ENCODE measurements around the gene LRRC55.

GRCh38 chr11:57134284-57134683 lies 47.5 kb upstream of the LRRC55 start:
- TF ChIP-seq CTCF (IDR thresholded peaks at IDR 0.05; ENCODE audit: low read length) (no peak), EZH2 (optimal IDR thresholded peaks at IDR 0.05; ENCODE audit: low read depth, low read length) (no peak)

Data from MM.1S (cell line).